Nephron progenitor cell (in vitro differentiated cells): ENCODE results near the gene COL4A1.
A peak's percentile ranks its signal among the peaks of the same experiment; 100 is the strongest.

ENCODE experiments used
- DNase-seq: peaks from one replicate; pipeline ENCODE4 v3.0.0; 2021
- H3K27ac Mint-ChIP-seq: 2 replicates; pipeline ENCODE4 v1.8.0; 2021; ENCODE audit warnings: mild to moderate bottlenecking, moderate library complexity, mixed read lengths
- H3K27me3 Mint-ChIP-seq: 2 replicates; pipeline ENCODE4 v1.8.0; 2021; ENCODE audit warnings: mild to moderate bottlenecking, low read depth, mixed read lengths; ENCODE audit not compliant: poor library complexity
- H3K36me3 Mint-ChIP-seq: 2 replicates; pipeline ENCODE4 v1.8.0; 2021; ENCODE audit warnings: low read depth, mixed read lengths
- H3K4me1 Mint-ChIP-seq: 2 replicates; pipeline ENCODE4 v1.8.0; 2021; ENCODE audit warnings: mixed read lengths
- H3K4me3 Mint-ChIP-seq: 2 replicates; pipeline ENCODE4 v1.8.0; 2021; ENCODE audit warnings: mild to moderate bottlenecking, moderate library complexity, mixed read lengths
- H3K9me3 Mint-ChIP-seq: 2 replicates; pipeline ENCODE4 v1.8.0; 2021; ENCODE audit warnings: mild to moderate bottlenecking, moderate library complexity, mixed read lengths
- TF ChIP-seq, protein P1 (sequence below): fragments of 200-600 bp; sonication (generic); IDR thresholded peaks from 2 replicates; pipeline ENCODE4 v1.5.0; 2021; ENCODE audit warnings: antibody characterized with exemption

COL4A1 gene

DNA sequence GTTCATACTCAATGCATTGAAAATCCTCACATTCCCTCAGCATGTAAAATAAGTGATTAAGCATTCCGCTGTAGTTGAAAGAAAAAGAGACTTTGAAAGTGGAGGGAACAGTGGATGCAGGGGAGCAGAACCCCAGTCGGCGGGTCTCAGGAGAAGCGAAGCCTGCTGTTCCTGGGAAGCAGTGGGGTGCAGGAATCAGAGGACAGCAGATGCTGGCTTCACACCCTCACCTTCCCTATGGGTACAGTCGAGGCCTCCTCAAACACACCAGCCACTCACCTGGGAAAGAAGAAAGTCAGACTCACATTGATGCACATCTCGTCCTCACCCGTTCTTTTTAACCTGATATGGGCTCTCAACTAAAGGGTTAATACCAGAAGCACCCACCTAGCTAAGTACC, 38.3 kb upstream of the COL4A1 start:
- no peak overlapping the region for H3K27ac Mint-ChIP-seq
- no peaks in the 10 kb centered on the region for H3K27me3 Mint-ChIP-seq
- peaks cover 35% of the 10 kb centered on the region for H3K36me3 Mint-ChIP-seq
- H3K4me1 Mint-ChIP-seq: peaks cover 45% of the 10 kb centered on the region
- H3K4me3 Mint-ChIP-seq: no peak overlapping the region
- no peak for DNase-seq
- TF ChIP-seq, protein P1, sequence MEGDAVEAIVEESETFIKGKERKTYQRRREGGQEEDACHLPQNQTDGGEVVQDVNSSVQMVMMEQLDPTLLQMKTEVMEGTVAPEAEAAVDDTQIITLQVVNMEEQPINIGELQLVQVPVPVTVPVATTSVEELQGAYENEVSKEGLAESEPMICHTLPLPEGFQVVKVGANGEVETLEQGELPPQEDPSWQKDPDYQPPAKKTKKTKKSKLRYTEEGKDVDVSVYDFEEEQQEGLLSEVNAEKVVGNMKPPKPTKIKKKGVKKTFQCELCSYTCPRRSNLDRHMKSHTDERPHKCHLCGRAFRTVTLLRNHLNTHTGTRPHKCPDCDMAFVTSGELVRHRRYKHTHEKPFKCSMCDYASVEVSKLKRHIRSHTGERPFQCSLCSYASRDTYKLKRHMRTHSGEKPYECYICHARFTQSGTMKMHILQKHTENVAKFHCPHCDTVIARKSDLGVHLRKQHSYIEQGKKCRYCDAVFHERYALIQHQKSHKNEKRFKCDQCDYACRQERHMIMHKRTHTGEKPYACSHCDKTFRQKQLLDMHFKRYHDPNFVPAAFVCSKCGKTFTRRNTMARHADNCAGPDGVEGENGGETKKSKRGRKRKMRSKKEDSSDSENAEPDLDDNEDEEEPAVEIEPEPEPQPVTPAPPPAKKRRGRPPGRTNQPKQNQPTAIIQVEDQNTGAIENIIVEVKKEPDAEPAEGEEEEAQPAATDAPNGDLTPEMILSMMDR: no peak
- peaks cover 7% of the 10 kb centered on the region for H3K9me3 Mint-ChIP-seq

DNA sequence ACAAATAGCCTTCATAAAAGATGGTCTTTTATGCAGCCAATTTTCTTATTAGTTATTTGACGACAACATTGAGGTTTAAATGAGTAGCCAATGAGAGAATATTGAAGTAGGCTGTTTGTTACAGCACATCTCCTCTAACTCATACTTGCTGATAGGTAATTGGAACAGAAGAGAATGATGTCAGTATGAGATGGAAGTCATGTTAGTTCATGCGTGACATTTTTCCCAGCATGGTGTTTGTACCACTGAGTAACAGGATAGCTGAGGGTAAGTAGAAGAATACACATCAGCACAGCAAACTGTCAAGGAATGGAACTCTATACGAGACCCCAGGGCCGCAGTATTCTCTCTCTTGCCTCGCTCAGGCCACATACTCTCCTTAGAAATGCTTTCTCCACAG, 37.4 kb upstream of the COL4A1 start:
- TF ChIP-seq, protein P1: no peak
- H3K4me3 Mint-ChIP-seq: no peak overlapping the region
- H3K9me3 Mint-ChIP-seq: peaks cover 7% of the 10 kb centered on the region
- no peak overlapping the region for H3K27ac Mint-ChIP-seq
- peaks cover 46% of the 10 kb centered on the region for H3K4me1 Mint-ChIP-seq
- H3K36me3 Mint-ChIP-seq: peaks cover 25% of the 10 kb centered on the region
- DNase-seq: no peak
- H3K27me3 Mint-ChIP-seq: no peaks in the 10 kb centered on the region

DNA sequence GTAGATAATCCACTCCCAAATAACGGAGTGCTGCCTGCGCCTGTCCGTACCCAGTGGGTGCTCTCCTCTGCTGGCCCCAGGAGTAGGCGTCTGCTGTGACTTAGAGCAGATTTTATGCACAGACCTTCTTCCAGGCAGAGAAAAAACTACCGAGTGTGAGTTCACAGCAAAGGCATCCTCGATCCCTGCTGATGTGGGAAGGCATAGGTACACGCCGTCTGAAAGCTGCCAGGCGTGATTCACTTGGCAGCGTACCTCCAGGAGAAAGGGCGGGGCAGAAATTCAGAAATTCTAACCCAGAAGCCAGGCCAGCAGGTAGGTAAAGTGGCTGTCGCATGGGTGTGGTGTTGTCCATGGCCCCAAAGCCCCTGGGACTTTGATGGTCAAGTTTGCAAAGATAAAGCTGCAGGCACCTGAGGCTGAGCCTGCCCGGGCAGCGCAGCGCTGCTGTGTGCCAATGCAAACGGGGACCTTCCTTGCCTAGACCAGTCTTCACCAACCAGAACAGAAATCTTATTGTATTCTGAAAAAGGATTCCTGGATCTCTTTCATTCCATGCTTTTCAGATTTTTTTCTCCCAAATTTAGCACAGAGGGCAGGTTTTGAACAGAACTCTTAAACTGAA, 36.4 kb upstream of the COL4A1 start:
- H3K27ac Mint-ChIP-seq: no peak overlapping the region
- DNase-seq: no peak

DNA sequence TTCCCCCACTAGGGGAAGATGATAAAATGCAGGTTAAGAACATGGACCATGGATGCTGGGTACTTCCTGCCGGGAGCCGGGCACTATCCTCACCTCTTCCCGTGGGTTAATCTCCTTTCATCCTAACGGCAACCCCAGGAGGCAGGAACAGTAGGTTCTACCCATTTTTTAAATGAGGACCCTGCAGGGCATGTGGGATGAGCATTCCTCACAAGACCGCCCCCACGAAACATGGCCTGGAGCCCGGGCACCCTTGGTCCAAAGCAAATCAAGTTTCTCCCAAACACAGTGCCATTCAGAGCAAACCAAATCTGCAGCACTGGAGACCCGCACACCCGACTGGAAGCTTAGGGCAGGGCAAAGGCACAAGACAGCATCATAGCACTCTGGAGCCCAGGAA, 35.5 kb upstream of the COL4A1 start:
- Mint-ChIP-seq H3K4me1 (peaks cover 57% of the 10 kb centered on the region), H3K36me3 (peaks cover 22% of the 10 kb centered on the region), H3K9me3 (peaks cover 7% of the 10 kb centered on the region), H3K27ac (no peak overlapping the region), H3K27me3 (no peaks in the 10 kb centered on the region), H3K4me3 (no peak overlapping the region)
- TF ChIP-seq, protein P1: no peak
- no peak for DNase-seq

More for the DNA sequence above, 36.4 kb upstream of the COL4A1 start:
- Mint-ChIP-seq H3K4me3 (no peak overlapping the region), H3K4me1 (peaks cover 56% of the 10 kb centered on the region), H3K36me3 (peaks cover 22% of the 10 kb centered on the region), H3K9me3 (peaks cover 7% of the 10 kb centered on the region), H3K27me3 (no peaks in the 10 kb centered on the region)
- TF ChIP-seq, protein P1: no peak

DNA sequence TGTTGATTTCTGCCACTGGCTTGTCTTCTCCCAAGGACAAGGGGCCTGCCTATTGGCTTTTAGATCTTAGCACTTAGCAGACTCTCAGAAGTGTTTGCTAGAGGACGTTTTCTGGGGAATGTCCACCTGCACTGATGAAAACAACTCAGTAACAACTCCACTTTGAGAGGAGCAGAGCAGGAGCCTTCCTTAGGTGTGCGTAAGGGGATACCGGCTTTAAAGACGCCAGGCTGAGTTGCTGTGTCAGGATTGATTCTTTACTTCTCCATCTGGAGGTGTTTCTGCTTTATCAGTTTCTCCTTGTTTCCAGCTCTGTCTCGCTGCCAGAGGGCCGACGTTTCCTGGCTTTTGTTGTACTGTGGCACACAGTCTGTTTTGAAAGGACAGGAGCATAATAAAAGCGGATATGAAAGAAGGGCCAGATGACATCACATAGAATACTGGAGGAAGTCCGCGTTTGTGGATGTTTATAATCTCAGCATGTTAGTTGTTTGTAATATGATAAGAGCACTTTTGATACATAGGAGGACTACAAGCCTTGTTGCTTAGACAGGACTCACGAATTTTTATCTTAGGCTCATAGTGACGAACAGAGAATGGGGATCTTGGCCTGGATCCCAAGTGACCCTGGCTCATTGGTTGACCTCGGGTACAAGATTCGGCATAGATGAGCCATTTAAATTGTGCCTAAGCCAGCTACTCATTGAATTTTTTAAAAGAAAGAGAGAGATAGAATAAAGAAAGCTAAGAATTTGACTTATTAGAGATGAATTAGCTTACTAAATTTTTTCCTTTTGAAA, 34.7 kb upstream of the COL4A1 start:
- Mint-ChIP-seq H3K4me1 (peaks cover 60% of the 10 kb centered on the region), H3K4me3 (no peak overlapping the region), H3K27me3 (no peaks in the 10 kb centered on the region), H3K36me3 (peaks cover 22% of the 10 kb centered on the region), H3K9me3 (peaks cover 7% of the 10 kb centered on the region), H3K27ac (peak overlapping the region; percentile 99)
- TF ChIP-seq, protein P1: no peak
- no peak for DNase-seq
